Measurements from ENCODE around the gene SNX8.
"Not testable (repeated sequence)": the region's sequence is repeated elsewhere in the genome, so short reads cannot be mapped to it uniquely, and the experiment has no call there.

SNX8 gene

DNA sequence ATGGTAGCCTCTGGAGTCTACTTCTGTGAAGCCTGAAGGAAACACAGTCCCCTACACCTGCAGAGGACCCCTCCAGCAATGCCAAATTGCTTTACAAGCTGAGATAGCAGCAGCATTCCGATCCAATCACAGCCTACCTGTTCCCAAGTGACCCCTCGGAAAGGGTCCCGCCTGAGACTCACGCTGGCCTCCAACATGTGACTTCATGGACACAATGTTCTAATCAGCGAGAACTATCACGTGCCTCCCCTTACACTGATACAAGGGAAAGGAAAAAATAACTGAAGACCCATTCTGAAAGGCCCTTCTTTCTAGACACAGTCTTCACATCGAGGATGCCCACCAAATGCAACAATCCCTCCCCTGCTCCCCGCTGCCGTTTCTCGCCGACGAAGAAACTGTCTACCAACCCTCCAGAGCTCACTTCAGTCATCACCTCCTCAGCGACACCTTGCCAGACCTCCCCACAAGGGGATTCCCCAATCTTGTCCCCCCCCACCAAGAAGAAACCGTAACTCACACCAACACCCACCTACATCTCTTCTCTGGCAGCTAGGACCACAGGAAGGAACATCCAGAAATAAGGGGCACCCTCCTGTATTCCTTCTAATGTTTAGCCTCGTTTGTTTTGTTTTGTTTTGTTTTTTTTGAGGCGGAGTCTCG, 1.8 kb downstream of the SNX8 start:
- Mint-ChIP-seq H3K4me1 (peaks cover 22% of the 10 kb centered on the region), H3K4me3 (no peak overlapping the region), H3K36me3 (ENCODE audit: low read depth) (peaks cover 12% of the 10 kb centered on the region), H3K27me3 (no peaks in the 10 kb centered on the region), H3K9me3 (no peaks in the 10 kb centered on the region), H3K27ac (peak overlapping the region; percentile 20)
- ATAC-seq (peak; percentile 20), DNase-seq (no peak)

- no peaks in the 10 kb centered on the region for H3K9me3 Mint-ChIP-seq
- H3K27me3 Mint-ChIP-seq: no peaks in the 10 kb centered on the region
- H3K36me3 Mint-ChIP-seq (ENCODE audit: low read depth): peaks cover 12% of the 10 kb centered on the region
- H3K27ac Mint-ChIP-seq: no peak overlapping the region
- H3K4me3 Mint-ChIP-seq: no peak overlapping the region
- DNase-seq (no peak), ATAC-seq (no peak)
- peaks cover 28% of the 10 kb centered on the region for H3K4me1 Mint-ChIP-seq
Observed at GRCh38 chr7:2309889-2310331, 4.3 kb downstream of the SNX8 start.

- H3K27ac Mint-ChIP-seq: peak overlapping the region; percentile 76
- no peaks in the 10 kb centered on the region for H3K9me3 Mint-ChIP-seq
- H3K36me3 Mint-ChIP-seq (ENCODE audit: low read depth): peaks cover 12% of the 10 kb centered on the region
- H3K27me3 Mint-ChIP-seq: no peaks in the 10 kb centered on the region
- ATAC-seq (peak; percentile 34), DNase-seq (no peak)
- peak overlapping the region; percentile 66 for H3K4me3 Mint-ChIP-seq
- peaks cover 23% of the 10 kb centered on the region for H3K4me1 Mint-ChIP-seq
Observed at GRCh38 chr7:2307690-2308107, 6.5 kb downstream of the SNX8 start.

- ATAC-seq (no peak), DNase-seq (no peak)
- Mint-ChIP-seq H3K4me1 (peaks cover 15% of the 10 kb centered on the region), H3K9me3 (no peaks in the 10 kb centered on the region), H3K27me3 (no peaks in the 10 kb centered on the region), H3K36me3 (ENCODE audit: low read depth) (peaks cover 11% of the 10 kb centered on the region), H3K27ac (no peak overlapping the region), H3K4me3 (peak overlapping the region; percentile 65)
Observed at GRCh38 chr7:2306688-2307087, 7.6 kb downstream of the SNX8 start.

- not testable (repeated sequence) for H3K9me3 Mint-ChIP-seq, H3K27ac Mint-ChIP-seq, DNase-seq, H3K4me3 Mint-ChIP-seq, ATAC-seq, H3K27me3 Mint-ChIP-seq
- H3K4me1 Mint-ChIP-seq: peaks cover 27% of the 10 kb centered on the region
- H3K36me3 Mint-ChIP-seq (ENCODE audit: low read depth): peaks cover 11% of the 10 kb centered on the region
Observed at GRCh38 chr7:2305258-2305657, 9.0 kb downstream of the SNX8 start.

DNA sequence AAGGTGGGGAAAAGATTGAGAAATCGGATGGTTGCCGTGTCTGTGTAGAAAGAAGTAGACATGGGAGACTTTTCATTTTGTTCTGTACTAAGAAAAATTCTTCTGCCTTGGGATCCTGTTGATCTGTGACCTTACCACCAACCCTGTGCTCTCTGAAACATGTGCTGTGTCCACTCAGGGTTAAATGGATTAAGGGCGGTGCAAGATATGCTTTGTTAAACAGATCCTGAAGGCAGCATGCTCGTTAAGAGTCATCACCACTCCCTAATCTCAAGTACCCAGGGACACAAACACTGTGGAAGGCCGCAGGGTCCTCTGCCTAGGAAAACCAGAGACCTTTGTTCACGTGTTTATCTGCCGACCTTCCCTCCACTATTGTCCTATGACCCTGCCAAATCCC, 10.7 kb downstream of the SNX8 start:
- peaks cover 44% of the 10 kb centered on the region for H3K4me1 Mint-ChIP-seq
- DNase-seq; H3K27me3 Mint-ChIP-seq; H3K27ac Mint-ChIP-seq; H3K9me3 Mint-ChIP-seq; H3K36me3 Mint-ChIP-seq (ENCODE audit: low read depth); ATAC-seq; H3K4me3 Mint-ChIP-seq: not testable (repeated sequence)

DNA sequence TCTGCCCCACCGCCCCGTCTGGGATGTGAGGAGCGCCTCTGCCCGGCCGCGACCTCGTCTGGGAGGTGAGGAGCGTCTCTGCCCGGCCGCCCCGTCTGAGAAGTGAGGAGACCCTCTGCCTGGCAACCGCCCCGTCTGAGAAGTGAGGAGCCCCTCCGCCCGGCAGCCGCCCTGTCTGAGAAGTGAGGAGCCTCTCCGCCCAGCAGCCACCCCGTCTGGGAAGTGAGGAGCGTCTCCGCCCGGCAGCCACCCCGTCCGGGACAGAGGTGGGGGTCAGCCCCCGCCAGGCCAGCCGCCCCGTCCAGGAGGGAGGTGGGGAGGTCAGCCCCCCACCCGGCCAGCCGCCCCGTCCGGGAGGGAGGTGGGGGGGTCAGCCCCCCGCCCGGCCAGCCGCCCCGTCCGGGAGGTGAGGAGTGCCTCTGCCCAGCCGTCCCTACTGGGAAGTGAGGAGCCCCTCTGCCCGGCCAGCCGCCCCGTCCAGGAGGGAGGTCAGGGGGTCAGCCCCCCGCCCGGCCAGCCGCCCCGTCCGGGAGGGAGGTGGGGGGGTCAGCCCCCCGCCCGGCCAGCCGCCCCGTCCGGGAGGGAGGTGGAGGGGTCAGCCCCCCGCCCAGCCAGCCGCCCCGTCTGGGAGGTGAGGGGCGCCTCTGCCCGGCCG, 11.4 kb downstream of the SNX8 start:
- ATAC-seq; H3K27ac Mint-ChIP-seq; DNase-seq; H3K9me3 Mint-ChIP-seq; H3K4me3 Mint-ChIP-seq; H3K27me3 Mint-ChIP-seq; H3K36me3 Mint-ChIP-seq (ENCODE audit: low read depth): not testable (repeated sequence)
- peaks cover 47% of the 10 kb centered on the region for H3K4me1 Mint-ChIP-seq

- no peak for ATAC-seq
- H3K27ac Mint-ChIP-seq: peak overlapping the region; percentile 87
- H3K36me3 Mint-ChIP-seq (ENCODE audit: low read depth): peaks cover 4% of the 10 kb centered on the region
- H3K27me3 Mint-ChIP-seq: no peaks in the 10 kb centered on the region
- no peak for DNase-seq
- no peak overlapping the region for H3K4me3 Mint-ChIP-seq
- H3K4me1 Mint-ChIP-seq: peaks cover 45% of the 10 kb centered on the region
- H3K9me3 Mint-ChIP-seq: no peaks in the 10 kb centered on the region
Observed at GRCh38 chr7:2301511-2301863, 12.8 kb downstream of the SNX8 start.

DNA sequence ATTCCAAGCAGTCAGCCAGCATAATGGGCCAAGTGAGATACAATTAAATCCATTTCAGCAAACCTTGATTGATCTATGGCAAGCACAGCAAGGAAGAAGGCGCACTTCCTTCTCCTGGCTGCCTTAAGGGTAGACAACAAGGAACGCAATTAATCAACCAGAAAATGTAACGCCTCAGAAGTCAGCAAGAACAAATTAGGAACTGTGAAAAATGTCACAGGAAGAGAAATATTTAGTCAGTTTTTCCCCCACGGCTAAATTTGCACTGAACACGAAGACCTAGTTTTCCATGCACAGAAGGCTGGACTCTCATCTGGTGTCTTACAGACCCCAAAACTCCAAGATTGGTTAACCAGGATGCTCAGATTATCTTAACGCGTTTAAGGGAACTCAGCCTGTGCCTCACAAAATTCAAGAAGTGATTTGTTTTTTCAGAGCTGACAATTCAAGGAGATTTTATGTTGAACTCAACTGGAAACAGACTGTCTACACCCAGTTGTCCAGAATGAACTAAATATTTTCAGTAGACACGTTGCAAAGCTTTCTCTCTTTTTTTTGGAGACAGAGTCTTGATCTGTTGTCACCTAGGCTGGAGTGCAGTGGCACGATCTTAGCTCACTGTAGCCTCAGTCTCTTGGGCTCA, 14.2 kb downstream of the SNX8 start:
- no peaks in the 10 kb centered on the region for H3K9me3 Mint-ChIP-seq
- H3K27me3 Mint-ChIP-seq: no peaks in the 10 kb centered on the region
- peak overlapping the region; percentile 87 for H3K27ac Mint-ChIP-seq
- DNase-seq: no peak
- H3K4me3 Mint-ChIP-seq: peak overlapping the region; percentile 67
- peak; percentile 37 for ATAC-seq
- peaks cover 4% of the 10 kb centered on the region for H3K36me3 Mint-ChIP-seq (ENCODE audit: low read depth)
- peaks cover 49% of the 10 kb centered on the region for H3K4me1 Mint-ChIP-seq

- H3K4me1 Mint-ChIP-seq: peaks cover 47% of the 10 kb centered on the region
- no peaks in the 10 kb centered on the region for H3K27me3 Mint-ChIP-seq
- peak overlapping the region; percentile 87 for H3K27ac Mint-ChIP-seq
- H3K36me3 Mint-ChIP-seq (ENCODE audit: low read depth): peaks cover 4% of the 10 kb centered on the region
- peak; percentile 65 for DNase-seq
- ATAC-seq: peak; percentile 83
- H3K4me3 Mint-ChIP-seq: peak overlapping the region; percentile 67
- H3K9me3 Mint-ChIP-seq: no peaks in the 10 kb centered on the region
Observed at GRCh38 chr7:2299131-2299829, 15.0 kb downstream of the SNX8 start.

- Mint-ChIP-seq H3K27me3 (no peaks in the 10 kb centered on the region), H3K9me3 (no peaks in the 10 kb centered on the region), H3K4me3 (no peak overlapping the region), H3K27ac (no peak overlapping the region), H3K4me1 (peaks cover 47% of the 10 kb centered on the region), H3K36me3 (ENCODE audit: low read depth) (peaks cover 4% of the 10 kb centered on the region)
- no peak for ATAC-seq
- DNase-seq: no peak
Observed at GRCh38 chr7:2296832-2297231, 17.4 kb downstream of the SNX8 start.

GRCh38 chr7:2295936-2296620, 18.2 kb downstream of the SNX8 start:
- Mint-ChIP-seq H3K27me3 (no peaks in the 10 kb centered on the region), H3K4me1 (peaks cover 40% of the 10 kb centered on the region), H3K4me3 (no peak overlapping the region), H3K27ac (no peak overlapping the region), H3K9me3 (no peaks in the 10 kb centered on the region), H3K36me3 (ENCODE audit: low read depth) (peaks cover 4% of the 10 kb centered on the region)
- ATAC-seq (no peak), DNase-seq (no peak)

GRCh38 chr7:2290877-2291276, 23.4 kb downstream of the SNX8 start:
- no peaks in the 10 kb centered on the region for H3K27me3 Mint-ChIP-seq
- H3K27ac Mint-ChIP-seq: no peak overlapping the region
- no peak overlapping the region for H3K4me3 Mint-ChIP-seq
- DNase-seq (no peak), ATAC-seq (no peak)
- H3K36me3 Mint-ChIP-seq (ENCODE audit: low read depth): peaks cover 2% of the 10 kb centered on the region
- H3K4me1 Mint-ChIP-seq: peaks cover 5% of the 10 kb centered on the region
- no peaks in the 10 kb centered on the region for H3K9me3 Mint-ChIP-seq

GRCh38 chr7:2289621-2290020, 24.6 kb downstream of the SNX8 start:
- ATAC-seq (no peak), DNase-seq (no peak)
- no peak overlapping the region for H3K27ac Mint-ChIP-seq
- H3K9me3 Mint-ChIP-seq: no peaks in the 10 kb centered on the region
- H3K4me1 Mint-ChIP-seq: peaks cover 5% of the 10 kb centered on the region
- peaks cover 2% of the 10 kb centered on the region for H3K36me3 Mint-ChIP-seq (ENCODE audit: low read depth)
- H3K27me3 Mint-ChIP-seq: no peaks in the 10 kb centered on the region
- no peak overlapping the region for H3K4me3 Mint-ChIP-seq
